Esophagus muscularis mucosa (tissue), 4 donors: ENCODE measurements around the gene PRELID3B. TPM values are rescaled to one million over a fixed set of nuclear protein-coding genes. Genes with fewer than 3 reads are reported as not detected.

Source experiments
- DNase-seq: peaks from one replicate; pipeline ENCODE4 v3.0.0-alpha.2; 2017; ENCODE audit errors: extremely low spot score
- H3K27ac ChIP-seq, 4 donors: fragments of 200-600 bp; sonication (generic); replicated peaks in 1 of 4; 1 replicate in 3 of 4; 2 replicates in 1 of 4; pipeline ENCODE4 v1.5.1; 2016 to 2019; ENCODE audit warnings: mild to moderate bottlenecking in 1 of 4
- H3K27me3 ChIP-seq, 4 donors: fragments of 200-600 bp; sonication (generic); one replicate each; pipeline versions ENCODE4 v1.5.1 to v1.6.0; 2016 to 2019
- H3K36me3 ChIP-seq, 4 donors: fragments of 200-600 bp; sonication (generic); one replicate each; pipeline ENCODE4 v1.5.1; 2016 to 2019
- H3K4me1 ChIP-seq, 4 donors: fragments of 200-600 bp; sonication (generic); one replicate each; pipeline ENCODE4 v1.5.1; 2016 to 2019
- H3K4me3 ChIP-seq, 4 donors: fragments of 200-600 bp; sonication (generic); 1 replicate in 2 of 4; 2 replicates in 2 of 4; pipeline ENCODE4 v1.5.1; 2016 to 2019; ENCODE audit warnings: mild to moderate bottlenecking in 4 of 4, moderate library complexity in 1 of 4
- H3K9me3 ChIP-seq, 4 donors: fragments of 200-600 bp; sonication (generic); 1 replicate in 3 of 4; 2 replicates in 1 of 4; pipeline ENCODE4 v1.5.1; 2016 to 2019
- CTCF ChIP-seq, 3 experiments: fragments of 200-600 bp in 2 of 3; fragments of 450-650 bp in 1 of 3; sonication (generic) in 2 of 3; IDR thresholded peaks; one replicate each; pipeline ENCODE4 v1.5.1; 2017 to 2019; ENCODE audit warnings: antibody characterized with exemption in 3 of 3, mild to moderate bottlenecking in 2 of 3, moderate library complexity in 1 of 3
- EP300 ChIP-seq: sonication (generic); formaldehyde crosslinking; IDR thresholded peaks from one replicate; pipeline ENCODE4 v1.6.1; 2017; ENCODE audit warnings: antibody characterized with exemption
- POLR2A ChIP-seq: fragments of 450-650 bp; IDR thresholded peaks from one replicate; pipeline ENCODE4 v1.6.1; 2017; ENCODE audit warnings: antibody characterized with exemption, moderate library complexity, mild to moderate bottlenecking, low read depth
- POLR2AphosphoS5 ChIP-seq, 2 donors: sonication (generic); formaldehyde crosslinking; IDR thresholded peaks; one replicate each; pipeline ENCODE4 v1.6.1; 2017; ENCODE audit warnings: antibody characterized with exemption in 2 of 2
- WGBS: methylation state at CpG from one replicate; pipeline ENCODE4 v1.1.5; 2018; 5-methylcytosine and 5-hydroxymethylcytosine counted together
- intact Hi-C: fragments of 100-400 bp; cut with DNase I; formaldehyde crosslinking; loops from one replicate; pipeline ENCODE4 v1.15.1; 2023
- total RNA-seq, 4 donors: library from RNA; depleted of rRNA; stranded (reverse); fragments of >200 nt; gene quantifications; one replicate each; pipeline versions ENCODE4 v1.1.0 to v1.2.1, GENCODE V29; 2016

The PRELID3B gene
- total RNA-seq, 4 donors from 2014 or later, result 32.0 to 48.4 (median 36.6) TPM

DNA sequence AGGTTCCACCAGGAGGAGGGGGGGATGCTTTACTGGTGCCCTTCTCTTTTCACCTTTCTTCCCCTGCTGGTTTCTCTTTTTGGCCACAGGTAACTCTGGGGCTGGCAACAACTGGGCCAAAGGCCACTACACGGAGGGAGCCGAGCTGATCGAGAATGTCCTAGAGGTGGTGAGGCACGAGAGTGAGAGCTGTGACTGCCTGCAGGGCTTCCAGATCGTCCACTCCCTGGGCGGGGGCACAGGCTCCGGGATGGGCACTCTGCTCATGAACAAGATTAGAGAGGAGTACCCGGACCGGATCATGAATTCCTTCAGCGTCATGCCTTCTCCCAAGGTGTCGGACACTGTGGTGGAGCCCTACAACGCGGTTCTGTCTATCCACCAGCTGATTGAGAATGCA, 19.0 kb downstream of the PRELID3B start:
- Histone ChIP-seq H3K27ac (no peak overlapping the region), H3K9me3 (no peaks in the 10 kb centered on the region), H3K4me1 (peaks cover 11 to 33% (median 26%) of the 10 kb centered on the region in 4 donors), H3K36me3 (peaks cover 21 to 67% (median 52%) of the 10 kb centered on the region in 4 donors), H3K27me3 (no peaks in the 10 kb centered on the region), H3K4me3 (no peak overlapping the region)
- WGBS, result 91% methylated on average over 7 of the region's 13 CpGs
- intact Hi-C loops, result no loop called here
- TF ChIP-seq POLR2AphosphoS5 (IDR thresholded peaks at IDR 0.05) (no peak), CTCF (IDR thresholded peaks at IDR 0.05) (no peak), POLR2A (no peak), EP300 (no peak)
- no peak for DNase-seq

- Histone ChIP-seq H3K9me3 (no peaks in the 10 kb centered on the region), H3K27me3 (no peaks in the 10 kb centered on the region), H3K27ac (no peak overlapping the region), H3K4me1 (peaks cover 5 to 25% (median 17%) of the 10 kb centered on the region in 4 donors), H3K4me3 (no peak overlapping the region), H3K36me3 (peaks cover 21 to 59% (median 48%) of the 10 kb centered on the region in 4 donors)
- DNase-seq, result no peak
- intact Hi-C loops, result no loop called here
- WGBS, result 93% methylated on average over 15 of the region's 15 CpGs
- no peak for TF ChIP-seq EP300
- TF ChIP-seq CTCF (IDR thresholded peaks at IDR 0.05), result no peak
- no peak for TF ChIP-seq POLR2A
- TF ChIP-seq POLR2AphosphoS5 (IDR thresholded peaks at IDR 0.05), result no peak
These were observed 19.8 kb downstream of the PRELID3B start for GRCh38 chr20:59022754-59023153.

- H3K27ac ChIP-seq, result no peak overlapping the region
- intact Hi-C loops, result no loop called here
- no peak overlapping the region for H3K4me3 ChIP-seq
- H3K36me3 ChIP-seq, result peaks cover 21 to 42% (median 37%) of the 10 kb centered on the region in 4 donors
- peaks cover 4 to 12% (median 7%) of the 10 kb centered on the region in 4 donors for H3K4me1 ChIP-seq
- TF ChIP-seq EP300 (no peak), POLR2AphosphoS5 (IDR thresholded peaks at IDR 0.05) (no peak), POLR2A (no peak), CTCF (IDR thresholded peaks at IDR 0.05) (no peak)
- WGBS, result 39% methylated on average over 5 of the region's 5 CpGs
- H3K27me3 ChIP-seq, result no peaks in the 10 kb centered on the region
- no peaks in the 10 kb centered on the region for H3K9me3 ChIP-seq
- DNase-seq, result no peak
These were observed 21.5 kb downstream of the PRELID3B start for GRCh38 chr20:59020938-59021551.

- H3K9me3 ChIP-seq, result no peaks in the 10 kb centered on the region
- intact Hi-C loops, result no loop called here
- peaks cover 9 to 24% (median 19%) of the 10 kb centered on the region in 4 donors for H3K36me3 ChIP-seq
- H3K4me1 ChIP-seq, result peaks cover 4 to 12% (median 11%) of the 10 kb centered on the region in 4 donors
- H3K27me3 ChIP-seq, result no peaks in the 10 kb centered on the region
- DNase-seq, result no peak
- no peak within 1 kb of the TSS for H3K4me3 ChIP-seq
- TF ChIP-seq EP300, result no peak
- no peak for TF ChIP-seq POLR2AphosphoS5 (IDR thresholded peaks at IDR 0.05)
- no peak for TF ChIP-seq POLR2A
- no peak for TF ChIP-seq CTCF (IDR thresholded peaks at IDR 0.05)
- no peak within 1 kb of the TSS for H3K27ac ChIP-seq
- 98% methylated on average over 5 of the region's 5 CpGs for whole genome bisulfite sequencing
These were observed 23.4 kb downstream of the PRELID3B start, which contains the start of gene TUBB1 for GRCh38 chr20:59019217-59019616. TUBB1 (plus strand) TSS chr20:59019429; CDS start chr20:59019523, 94 bp downstream.
